ENCODE data around the gene C15orf62. TPM values are rescaled to one million over a fixed set of nuclear protein-coding genes. Genes with fewer than 3 reads are reported as not detected.

Gene C15orf62
- polyA plus RNA-seq, 1 of the 3 experiments (the other 2 are of a cell fraction) = not detected

- ChIA-PET POLR2A (no interaction called here), CTCF (interaction anchor here (0.8 to 31.8 kb wide), 7 partner anchors 10 to 91 kb away, joined by 3 to 555 read pairs (median 4); partner anchors contain the start of gene RMDN3)
Observed at GRCh38 chr15:40766194-40766815, 3.5 kb upstream of the C15orf62 start.

DNA sequence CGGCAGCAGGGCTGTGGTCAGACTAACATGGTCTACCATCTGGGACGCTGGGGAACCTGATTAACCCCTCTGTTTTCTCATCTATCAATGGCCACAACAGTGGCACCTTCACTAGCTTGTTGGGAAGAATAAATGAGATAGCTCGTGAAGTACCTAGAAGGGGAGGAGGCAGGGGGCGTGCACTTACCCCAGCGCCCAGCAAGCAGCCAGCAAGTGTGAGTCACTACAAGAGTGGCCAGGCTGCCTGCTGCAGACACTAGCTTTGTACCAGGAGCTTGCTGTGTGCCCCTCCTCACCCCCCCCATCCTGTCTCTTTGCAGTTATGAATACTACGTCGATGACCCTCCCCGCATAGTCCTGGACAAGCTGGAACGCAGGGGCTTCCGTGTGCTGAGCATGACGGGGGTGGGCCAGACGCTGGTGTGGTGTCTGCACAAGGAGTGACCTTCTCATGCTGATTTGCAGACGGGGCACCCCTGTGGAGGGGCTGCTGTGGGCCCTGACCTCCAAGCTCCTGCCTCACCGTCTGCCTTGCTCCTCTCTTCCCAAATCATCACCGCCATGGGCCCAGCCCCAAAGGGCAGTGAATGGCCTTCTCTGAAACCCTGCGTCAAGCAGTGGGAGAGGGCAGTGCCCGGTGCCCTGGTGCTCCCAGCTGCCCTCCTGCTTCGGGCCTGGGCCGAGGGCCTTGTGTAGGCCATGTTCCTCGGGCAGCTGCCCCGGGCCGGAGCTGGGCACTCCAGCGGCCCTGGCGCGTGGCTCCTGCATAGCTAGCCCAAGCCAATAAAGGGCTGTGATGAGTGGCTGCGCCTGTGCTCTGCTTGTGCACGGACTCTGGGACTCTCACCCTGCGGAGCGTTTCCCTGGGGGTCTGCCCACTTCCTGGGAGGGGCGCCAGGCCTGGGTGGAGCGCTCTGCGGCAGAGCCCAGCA is 2.6 kb upstream of the C15orf62 start:
- CTCF ChIA-PET = interaction anchor here (1.3 to 31.8 kb wide), 5 partner anchors 16 to 90 kb away, joined by 3 to 555 read pairs (median 4); partner anchors contain the start of gene RMDN3

More at GRCh38 chr15:40766194-40766815, 3.5 kb upstream of the C15orf62 start:
- Histone ChIP-seq H3K9ac (no peak overlapping the region), H3K4me2 (peak overlapping the region; percentile 42; the same call in 1 of the 2 replicates), H2AFZ (ENCODE audit: low read depth) (no peak overlapping the region), H3K27ac (ENCODE audit: low read depth in 2 of 2, low read length in 1 of 2) (peak overlapping the region in 1 of 2 experiments; percentile 73; a peak in 2 of 4 replicates), H3K4me3 (ENCODE audit: low read depth in 2 of 2, low read length in 1 of 2) (no peak overlapping the region), H3K9me2 (no peaks in the 10 kb centered on the region), H3K27me3 (ENCODE audit: insufficient read depth) (no peaks in the 10 kb centered on the region), H3K4me1 (ENCODE audit: control insufficient read depth in 1 of 2, insufficient read depth in 2 of 2, low read depth in 1 of 2, low read length in 1 of 2) (peaks cover 42 to 70% of the 10 kb centered on the region in 2 experiments; a peak in 3 of 4 replicates), H3F3A (replicated peaks; ENCODE audit: insufficient read depth) (peaks cover 12% of the 10 kb centered on the region), H3K9me3 (no peaks in the 10 kb centered on the region), H4K20me1 (ENCODE audit: insufficient read depth) (no peaks in the 10 kb centered on the region), H3K79me2 (ENCODE audit: insufficient read depth) (no peaks in the 10 kb centered on the region), H3K36me3 (replicated peaks in 1 of 2; ENCODE audit: control insufficient read depth in 1 of 2, insufficient read depth in 2 of 2, low read length in 1 of 2) (peaks cover 0 to 4% of the 10 kb centered on the region in 2 experiments)
- WGBS (ENCODE audit: low lambda C conversion rate) = 71% methylated on average over 7 of the region's 7 CpGs
- peak; percentile 57 for DNase-seq
- no peak for TF ChIP-seq MXI1 (IDR thresholded peaks at IDR 0.05; ENCODE audit: low read depth, low read length)
- TF ChIP-seq, protein P1, sequence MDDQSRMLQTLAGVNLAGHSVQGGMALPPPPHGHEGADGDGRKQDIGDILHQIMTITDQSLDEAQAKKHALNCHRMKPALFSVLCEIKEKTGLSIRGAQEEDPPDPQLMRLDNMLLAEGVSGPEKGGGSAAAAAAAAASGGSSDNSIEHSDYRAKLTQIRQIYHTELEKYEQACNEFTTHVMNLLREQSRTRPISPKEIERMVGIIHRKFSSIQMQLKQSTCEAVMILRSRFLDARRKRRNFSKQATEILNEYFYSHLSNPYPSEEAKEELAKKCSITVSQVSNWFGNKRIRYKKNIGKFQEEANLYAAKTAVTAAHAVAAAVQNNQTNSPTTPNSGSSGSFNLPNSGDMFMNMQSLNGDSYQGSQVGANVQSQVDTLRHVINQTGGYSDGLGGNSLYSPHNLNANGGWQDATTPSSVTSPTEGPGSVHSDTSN (IDR thresholded peaks at IDR 0.05) = no peak
- TF ChIP-seq SMC3 (IDR thresholded peaks at IDR 0.05; ENCODE audit: low read depth, low read length) = no peak
- no peak for TF ChIP-seq TEAD4 (IDR thresholded peaks at IDR 0.05; ENCODE audit: borderline replicate concordance, insufficient read depth)
- no peak for TF ChIP-seq MEF2A (IDR thresholded peaks at IDR 0.05; ENCODE audit: borderline replicate concordance, low read depth)

More for the DNA sequence above, 2.6 kb upstream of the C15orf62 start:
- TF ChIP-seq FOSL2 (IDR thresholded peaks at IDR 0.05; ENCODE audit: borderline replicate concordance, low read depth) (peak; percentile 63; the same call in 1 of the 2 replicates), MEF2A (IDR thresholded peaks at IDR 0.05; ENCODE audit: borderline replicate concordance, low read depth) (no peak)
- POLR2A ChIA-PET = interaction anchor here (1.6 kb wide), 1 partner anchor 10 kb away, joined by 3 read pairs; no protein-coding TSS in a partner anchor
- Histone ChIP-seq H3K4me3 (ENCODE audit: low read depth in 2 of 2, low read length in 1 of 2) (no peak overlapping the region), H3K27me3 (ENCODE audit: insufficient read depth) (no peaks in the 10 kb centered on the region), H4K20me1 (ENCODE audit: insufficient read depth) (no peaks in the 10 kb centered on the region), H3K4me1 (ENCODE audit: control insufficient read depth in 1 of 2, insufficient read depth in 2 of 2, low read depth in 1 of 2, low read length in 1 of 2) (peaks cover 42 to 79% of the 10 kb centered on the region in 2 experiments; a peak in 3 of 4 replicates), H3K79me2 (ENCODE audit: insufficient read depth) (no peaks in the 10 kb centered on the region), H3K9ac (no peak overlapping the region), H2AFZ (ENCODE audit: low read depth) (no peak overlapping the region), H3K4me2 (peak overlapping the region; percentile 42; the same call in 1 of the 2 replicates), H3K36me3 (replicated peaks in 1 of 2; ENCODE audit: control insufficient read depth in 1 of 2, insufficient read depth in 2 of 2, low read length in 1 of 2) (peaks cover 0 to 4% of the 10 kb centered on the region in 2 experiments), H3K27ac (ENCODE audit: low read depth in 2 of 2, low read length in 1 of 2) (peak overlapping the region in 1 of 2 experiments; percentile 73; a peak in 2 of 4 replicates), H3K9me2 (no peaks in the 10 kb centered on the region), H3K9me3 (no peaks in the 10 kb centered on the region), H3F3A (replicated peaks; ENCODE audit: insufficient read depth) (peaks cover 12% of the 10 kb centered on the region)
- 75% methylated on average over 22 of the region's 32 CpGs for WGBS (ENCODE audit: low lambda C conversion rate)
- DNase-seq = peak; percentile 33

Data from SK-N-SH (cell line).